Bone marrow (tissue), 2 donors: ENCODE measurements around the gene CALML4.
A peak's percentile ranks its signal among the peaks of the same experiment; 100 is the strongest.
"Not testable (repeated sequence)": the region's sequence is repeated elsewhere in the genome, so short reads cannot be mapped to it uniquely, and the experiment has no call there.

Experiments used
- DNase-seq, 2 donors: peaks; one replicate each; lab custom pipeline; 2025; lab: John Stamatoyannopoulos, UW

The CALML4 gene

GRCh38 chr15:68208136-68208535 is 3.0 kb upstream of the CALML4 start:
- DNase-seq: no peak

- no peak for DNase-seq
Observed at GRCh38 chr15:68207176-68207935, 2.2 kb upstream of the CALML4 start.

DNA sequence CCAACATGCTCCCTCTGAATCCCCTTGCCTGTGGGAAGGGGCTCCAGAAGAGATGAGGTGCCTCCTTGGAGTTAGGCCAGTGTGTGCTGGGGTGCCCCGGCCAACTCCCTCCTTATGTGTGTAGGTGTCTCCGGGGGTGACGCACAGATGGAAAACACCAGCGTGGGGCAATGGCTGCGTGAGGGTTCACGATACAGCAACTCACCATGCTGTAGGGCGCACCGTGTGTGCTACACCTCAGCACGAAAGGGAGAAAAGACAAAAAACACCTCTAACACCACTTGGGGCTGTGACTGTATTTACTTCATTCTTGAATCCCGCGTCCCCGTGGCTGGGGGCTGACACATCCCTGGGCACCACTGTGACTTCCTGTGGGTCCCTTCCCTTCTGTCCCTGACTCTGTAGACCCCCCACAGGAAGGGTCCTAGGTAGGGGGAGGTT is 1.6 kb upstream of the CALML4 start:
- no peak for DNase-seq

- DNase-seq: peak in 1 of 2 donors; percentile 60
Observed at GRCh38 chr15:68205954-68206539, 915 bp upstream of the CALML4 start.

GRCh38 chr15:68205558-68205944 is 419 bp upstream of the CALML4 start:
- DNase-seq: no peak

- no peak for DNase-seq
Observed at GRCh38 chr15:68204361-68204760, 771 bp downstream of the CALML4 start.

DNA sequence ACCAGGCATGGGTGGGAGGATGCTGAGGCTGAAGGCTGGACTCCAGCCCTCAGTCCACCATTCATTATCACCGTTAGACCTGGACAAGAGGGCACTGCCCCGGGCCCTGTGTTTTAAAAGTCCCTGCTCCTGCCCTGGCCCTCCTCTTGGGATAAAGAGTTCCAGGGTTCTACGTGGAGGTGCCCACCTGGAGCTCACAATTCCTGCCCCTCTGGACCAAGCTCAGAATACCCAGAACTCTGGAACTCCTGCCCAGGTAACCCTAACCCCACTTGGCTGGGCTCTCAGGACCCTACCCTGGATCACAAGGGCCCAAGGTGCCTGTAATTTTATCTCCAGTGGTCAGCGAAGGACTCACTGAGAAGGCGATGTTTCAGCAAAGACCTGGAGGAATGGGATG is 1.2 kb downstream of the CALML4 start:
- DNase-seq: no peak

DNA sequence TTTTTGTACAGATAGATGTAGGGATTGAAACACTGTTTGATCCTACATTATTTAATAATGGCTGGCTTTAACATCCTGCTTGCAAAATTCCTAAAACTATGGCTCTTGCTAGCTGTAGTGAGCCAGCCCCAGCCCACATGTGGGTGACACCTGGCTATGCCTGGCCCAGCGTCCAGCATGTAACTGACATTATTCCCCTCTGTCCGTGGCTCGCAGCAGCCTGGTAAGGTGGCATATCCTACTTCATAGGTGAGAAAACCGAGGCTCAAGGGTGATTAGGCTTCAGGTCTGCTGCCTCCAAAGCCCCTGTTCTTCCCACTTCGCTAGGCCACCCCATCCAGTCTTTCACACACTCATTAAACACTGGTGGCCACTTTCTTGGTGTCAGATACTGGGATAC is 1.6 kb downstream of the CALML4 start:
- DNase-seq: no peak

- DNase-seq: not testable (repeated sequence)
Observed at GRCh38 chr15:68202994-68203393, 2.1 kb downstream of the CALML4 start.

GRCh38 chr15:68201879-68202261 is 3.3 kb downstream of the CALML4 start:
- DNase-seq: no peak

GRCh38 chr15:68201153-68201878 is 3.8 kb downstream of the CALML4 start:
- no peak for DNase-seq

DNA sequence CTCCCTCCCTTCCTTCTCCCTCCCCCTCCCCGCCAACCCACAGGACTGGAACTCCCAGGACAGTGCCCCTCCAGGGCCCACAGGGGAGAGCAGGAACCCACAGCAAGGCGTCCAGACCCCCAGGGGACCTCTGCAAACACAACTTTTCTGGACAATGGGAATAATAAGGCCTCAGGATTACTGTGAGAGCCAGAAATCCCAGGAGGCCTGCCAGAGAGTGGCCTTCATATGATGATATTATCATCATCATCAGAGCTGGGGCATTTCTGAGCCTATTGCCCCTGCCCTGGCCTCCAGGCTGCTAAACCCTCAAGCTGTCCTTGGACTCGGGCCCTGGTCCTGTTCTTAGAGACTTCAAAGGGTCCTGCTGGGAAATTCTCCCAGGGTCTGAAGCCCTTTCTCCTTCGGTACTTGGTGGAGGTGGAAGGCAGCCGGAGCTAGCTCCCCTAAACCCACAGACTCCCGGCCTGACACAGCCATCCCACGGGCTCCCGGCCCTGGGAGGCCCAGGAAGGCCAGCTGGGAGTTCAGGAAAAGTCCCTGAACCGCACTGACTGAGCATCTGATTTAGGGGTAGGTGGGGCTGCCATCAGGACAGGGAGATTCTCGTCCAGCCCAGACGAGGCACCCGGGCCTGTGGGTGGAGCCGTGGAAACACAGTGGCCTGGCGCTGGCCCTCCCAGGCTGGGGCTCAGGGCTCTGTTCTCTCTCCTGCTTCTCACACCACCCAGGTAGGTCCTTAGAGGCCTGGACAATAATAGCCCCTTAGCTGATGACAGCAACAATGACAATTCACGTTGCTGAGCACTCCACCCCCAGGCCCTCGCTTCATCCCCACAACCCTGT is 4.9 kb downstream of the CALML4 start:
- DNase-seq: no peak

GRCh38 chr15:68199340-68199739 is 5.8 kb downstream of the CALML4 start:
- no peak for DNase-seq

- DNase-seq: no peak
Observed at GRCh38 chr15:68197661-68198437, 7.3 kb downstream of the CALML4 start.

DNA sequence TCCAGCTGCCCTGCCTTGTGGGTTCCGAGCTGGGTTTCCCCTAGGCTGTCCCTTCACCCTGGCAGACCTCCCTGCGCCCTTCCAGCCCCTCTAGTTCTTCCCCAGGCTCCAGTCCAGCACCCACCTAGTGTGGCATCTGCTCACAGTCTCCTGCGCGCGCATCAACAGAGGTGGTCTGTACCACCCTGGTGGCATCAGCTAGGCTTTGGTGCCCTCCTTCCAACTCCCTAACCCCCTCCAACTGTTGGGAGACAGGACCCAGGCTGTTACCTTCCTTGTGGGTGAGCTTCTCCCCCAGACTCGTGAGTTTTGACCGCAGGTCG is 8.0 kb downstream of the CALML4 start:
- no peak for DNase-seq

GRCh38 chr15:68196445-68197169 is 8.5 kb downstream of the CALML4 start:
- no peak for DNase-seq

DNA sequence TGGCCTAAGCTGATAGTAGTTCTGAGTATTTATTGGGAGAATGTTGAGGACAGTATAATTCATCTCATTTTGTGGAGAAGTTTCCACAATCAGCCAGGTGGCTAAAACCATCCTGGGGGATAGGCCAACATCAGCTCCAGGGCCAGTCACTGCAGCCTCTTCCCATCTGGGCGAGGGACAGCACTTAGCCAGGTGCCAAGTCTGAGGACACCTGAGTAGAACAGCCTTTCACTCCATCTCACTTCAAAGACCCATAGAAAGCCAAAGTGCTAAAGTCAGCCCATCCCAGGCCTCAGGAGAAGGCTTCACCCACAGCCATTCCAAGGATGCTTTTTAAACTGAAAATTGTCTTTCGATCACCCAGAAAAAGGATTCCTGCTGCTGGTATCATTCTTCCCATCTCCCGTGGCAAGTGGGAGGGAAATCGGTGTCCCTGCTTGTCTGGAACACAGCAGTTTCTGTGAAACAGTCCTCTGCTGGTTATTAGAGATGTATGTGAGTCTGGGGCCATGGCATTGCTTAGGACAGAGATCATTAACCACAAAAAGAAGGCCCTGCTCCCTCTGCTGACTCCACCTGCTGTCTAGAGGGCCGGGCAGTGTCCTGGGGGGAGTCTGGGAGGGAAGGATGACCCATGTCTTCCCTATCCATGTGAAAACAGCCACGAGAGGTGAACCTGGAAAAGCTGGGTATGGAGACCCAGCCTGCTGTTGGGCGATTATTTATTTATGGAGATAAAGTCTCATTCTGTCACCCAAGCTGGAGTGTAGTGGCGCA is 9.6 kb downstream of the CALML4 start:
- no peak for DNase-seq

DNA sequence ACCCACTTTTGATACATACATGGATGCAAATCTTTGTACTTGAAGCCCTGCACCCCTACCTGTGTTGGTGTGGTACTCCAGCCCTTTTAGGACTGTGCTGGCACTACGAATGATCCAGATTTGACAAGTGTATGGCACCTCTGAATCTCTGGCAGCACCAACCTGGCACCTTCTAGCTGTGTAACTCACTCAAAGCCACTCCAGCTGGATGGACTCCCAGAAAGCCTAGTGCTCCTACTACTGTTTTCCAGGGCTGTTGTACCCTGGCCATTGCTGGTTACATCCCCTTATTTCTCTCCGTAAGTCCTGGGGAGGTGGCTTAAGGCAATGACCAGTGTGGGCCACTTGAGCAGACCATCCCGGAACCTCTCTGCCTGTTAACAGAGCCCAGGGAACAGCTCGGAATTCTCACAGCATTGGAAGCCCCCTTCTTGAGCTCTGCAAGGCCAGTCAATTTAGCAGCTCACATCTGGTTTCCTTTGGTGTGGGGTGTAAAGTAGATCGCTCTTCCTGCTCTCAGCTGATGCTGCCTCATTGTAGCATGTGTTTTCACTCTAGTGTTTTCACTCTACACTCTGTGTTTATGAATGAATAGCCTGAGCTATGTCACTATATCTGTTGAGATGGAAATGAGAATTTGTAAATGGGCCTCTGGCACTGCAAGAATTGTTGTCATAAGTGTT is 12.2 kb downstream of the CALML4 start:
- DNase-seq: no peak

DNA sequence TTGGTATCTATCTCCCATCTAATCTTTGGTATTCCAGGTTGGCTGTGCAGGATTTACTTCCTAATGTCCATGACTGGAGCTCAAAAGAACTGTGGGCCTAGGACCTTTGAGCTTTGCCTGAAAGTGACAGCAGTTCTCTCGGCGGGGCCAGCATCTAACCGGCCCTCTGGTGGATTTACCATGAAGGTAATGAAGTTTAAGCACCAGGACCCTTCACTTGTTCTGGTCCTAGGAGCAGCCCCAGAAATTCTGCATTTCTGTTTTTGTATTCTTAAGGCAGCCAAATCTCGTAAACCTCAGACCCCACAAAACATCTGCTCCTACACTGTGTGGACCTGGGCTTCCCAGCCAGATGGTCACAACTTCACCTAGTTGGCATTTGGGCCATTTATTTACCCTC is 13.0 kb downstream of the CALML4 start:
- no peak for DNase-seq

DNA sequence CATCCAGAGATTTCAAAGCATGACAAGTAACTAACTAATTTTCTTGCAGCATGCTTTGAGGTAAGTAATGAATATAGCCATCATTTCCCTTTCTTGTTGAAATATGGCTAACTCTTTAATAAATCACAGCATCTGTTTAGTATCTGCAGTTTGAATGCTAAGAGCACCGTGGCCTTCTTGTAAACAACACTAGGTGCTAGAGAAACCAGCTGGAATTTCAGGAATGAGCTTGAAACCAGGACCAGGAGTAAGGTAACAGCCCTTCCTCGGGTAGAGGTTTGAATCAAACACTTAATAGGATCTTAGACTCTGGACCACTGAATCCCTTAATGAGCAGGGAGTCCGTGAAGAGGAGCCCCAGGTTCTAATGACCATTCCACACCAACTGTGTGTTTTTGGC is 13.6 kb downstream of the CALML4 start:
- no peak for DNase-seq
